ENCODE results near the gene SPOP.

Gene SPOP

DNA sequence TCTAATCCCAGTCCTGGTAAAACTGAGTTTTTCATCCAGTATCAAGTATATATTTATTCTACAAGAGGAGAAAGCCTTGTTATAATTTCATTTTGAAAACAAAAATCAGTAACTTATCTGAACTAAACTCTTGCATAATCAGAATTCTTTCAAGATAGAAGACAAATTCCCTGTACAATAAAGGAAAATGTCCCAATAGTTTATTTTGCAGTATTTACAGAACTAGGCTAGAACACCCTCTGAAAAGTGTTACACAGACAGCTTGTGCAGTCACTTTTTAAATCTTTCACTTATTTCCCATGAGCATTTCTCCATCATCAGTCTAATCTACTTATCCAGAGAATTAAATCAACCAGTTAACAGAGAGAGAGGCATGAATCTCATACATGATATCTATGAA lies 48.5 kb downstream of the SPOP start:
- no peak for DNase-seq
- H3K27me3 ChIP-seq (replicated peaks), result no peaks in the 10 kb centered on the region
- no peak overlapping the region for H3K4me3 ChIP-seq (ENCODE audit: low read depth, low read length)
- TF ChIP-seq, protein P1, sequence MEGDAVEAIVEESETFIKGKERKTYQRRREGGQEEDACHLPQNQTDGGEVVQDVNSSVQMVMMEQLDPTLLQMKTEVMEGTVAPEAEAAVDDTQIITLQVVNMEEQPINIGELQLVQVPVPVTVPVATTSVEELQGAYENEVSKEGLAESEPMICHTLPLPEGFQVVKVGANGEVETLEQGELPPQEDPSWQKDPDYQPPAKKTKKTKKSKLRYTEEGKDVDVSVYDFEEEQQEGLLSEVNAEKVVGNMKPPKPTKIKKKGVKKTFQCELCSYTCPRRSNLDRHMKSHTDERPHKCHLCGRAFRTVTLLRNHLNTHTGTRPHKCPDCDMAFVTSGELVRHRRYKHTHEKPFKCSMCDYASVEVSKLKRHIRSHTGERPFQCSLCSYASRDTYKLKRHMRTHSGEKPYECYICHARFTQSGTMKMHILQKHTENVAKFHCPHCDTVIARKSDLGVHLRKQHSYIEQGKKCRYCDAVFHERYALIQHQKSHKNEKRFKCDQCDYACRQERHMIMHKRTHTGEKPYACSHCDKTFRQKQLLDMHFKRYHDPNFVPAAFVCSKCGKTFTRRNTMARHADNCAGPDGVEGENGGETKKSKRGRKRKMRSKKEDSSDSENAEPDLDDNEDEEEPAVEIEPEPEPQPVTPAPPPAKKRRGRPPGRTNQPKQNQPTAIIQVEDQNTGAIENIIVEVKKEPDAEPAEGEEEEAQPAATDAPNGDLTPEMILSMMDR (IDR thresholded peaks at IDR 0.05; ENCODE audit: low read depth, low read length, missing control alignments), result no peak
- in situ Hi-C loops (cut with HindIII; ENCODE audit: low pct_ligation_motif_present, low sequenced_read_pairs), result no loop called here
- no peak overlapping the region for H3K27ac ChIP-seq
- H3K36me3 ChIP-seq (replicated peaks), result no peaks in the 10 kb centered on the region

DNA sequence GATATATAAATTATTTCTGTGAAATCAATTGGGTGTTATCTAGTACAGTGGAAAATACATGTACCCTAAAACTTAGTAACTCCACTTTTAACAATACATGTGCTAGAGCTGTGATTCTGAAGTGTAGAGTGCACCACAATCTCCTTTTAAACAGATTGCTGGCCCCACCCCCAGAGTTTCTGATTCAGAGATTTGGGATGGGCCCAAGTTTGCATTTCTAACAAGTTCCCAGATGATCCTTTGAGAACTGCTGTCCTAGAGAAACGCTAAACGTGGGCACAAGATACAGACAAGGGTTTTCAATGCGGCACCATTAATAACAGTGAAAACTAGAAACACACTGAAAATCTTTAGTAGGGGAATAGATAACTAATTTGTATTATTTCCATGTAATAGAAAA lies 53.0 kb downstream of the SPOP start:
- Histone ChIP-seq H3K4me3 (ENCODE audit: low read depth, low read length) (no peak overlapping the region), H3K27me3 (replicated peaks) (no peaks in the 10 kb centered on the region), H3K36me3 (replicated peaks) (peaks cover 14% of the 10 kb centered on the region), H3K27ac (no peak overlapping the region)
- TF ChIP-seq, protein P1 (IDR thresholded peaks at IDR 0.05; ENCODE audit: low read depth, low read length, missing control alignments), result no peak
- in situ Hi-C loops (cut with HindIII; ENCODE audit: low pct_ligation_motif_present, low sequenced_read_pairs), result no loop called here
- DNase-seq, result peak; percentile 25

DNA sequence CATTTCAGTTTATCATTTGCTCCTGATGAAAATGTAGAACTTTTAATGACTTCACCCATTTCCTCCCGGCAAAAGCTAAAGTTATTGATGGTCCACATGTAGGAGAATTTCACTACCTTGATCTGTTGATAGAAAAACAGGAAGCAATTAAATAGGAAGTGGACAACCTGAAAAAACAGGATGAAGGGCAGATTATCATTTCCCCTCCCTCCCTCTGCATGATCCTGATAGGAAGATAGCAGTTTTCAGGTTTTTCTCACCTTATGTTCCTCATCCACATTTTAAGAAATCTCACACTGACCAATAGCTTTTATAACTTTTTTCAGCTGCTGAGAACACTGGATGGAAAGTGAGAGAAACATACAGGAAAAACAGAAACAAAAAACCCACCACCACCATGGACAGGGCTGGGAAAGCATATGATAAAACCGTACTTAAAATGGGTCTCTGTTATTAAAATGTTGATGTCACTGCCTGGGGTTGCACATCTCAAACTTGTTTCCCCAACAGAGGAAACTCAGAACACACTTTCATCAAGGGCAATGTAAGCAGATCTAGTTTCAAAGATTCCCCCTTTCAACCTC lies 55.9 kb downstream of the SPOP start:
- Histone ChIP-seq H3K27ac (no peak overlapping the region), H3K4me3 (ENCODE audit: low read depth, low read length) (no peak overlapping the region), H3K36me3 (replicated peaks) (peaks cover 34% of the 10 kb centered on the region), H3K27me3 (replicated peaks) (no peaks in the 10 kb centered on the region)
- TF ChIP-seq, protein P1 (IDR thresholded peaks at IDR 0.05; ENCODE audit: low read depth, low read length, missing control alignments), result no peak
- in situ Hi-C loops (cut with HindIII; ENCODE audit: low pct_ligation_motif_present, low sequenced_read_pairs), result no loop called here
- DNase-seq, result no peak

DNA sequence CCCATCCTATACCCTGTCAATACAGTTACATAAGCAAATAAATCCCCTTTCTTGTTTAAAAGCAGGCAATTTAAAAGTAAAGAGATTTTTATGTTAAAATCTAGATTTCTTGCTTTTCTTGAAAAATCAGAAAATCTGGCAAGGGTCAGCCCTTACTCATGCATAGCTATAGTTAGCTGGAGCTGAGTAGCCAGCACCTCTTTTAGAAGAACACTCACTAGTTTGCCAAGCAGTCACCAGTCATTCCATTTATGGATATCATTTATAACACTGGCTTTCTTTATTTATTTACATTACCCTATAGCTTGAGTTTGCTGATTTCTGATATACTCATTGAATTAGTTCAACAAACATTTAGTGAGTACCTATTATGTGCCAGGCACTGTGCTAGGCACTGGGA lies 56.5 kb downstream of the SPOP start:
- H3K27ac ChIP-seq, result no peak overlapping the region
- in situ Hi-C loops (cut with HindIII; ENCODE audit: low pct_ligation_motif_present, low sequenced_read_pairs), result no loop called here
- DNase-seq, result no peak
- TF ChIP-seq, protein P1 (IDR thresholded peaks at IDR 0.05; ENCODE audit: low read depth, low read length, missing control alignments), result no peak
- H3K4me3 ChIP-seq (ENCODE audit: low read depth, low read length), result no peak overlapping the region
- no peaks in the 10 kb centered on the region for H3K27me3 ChIP-seq (replicated peaks)
- H3K36me3 ChIP-seq (replicated peaks), result peaks cover 37% of the 10 kb centered on the region

DNA sequence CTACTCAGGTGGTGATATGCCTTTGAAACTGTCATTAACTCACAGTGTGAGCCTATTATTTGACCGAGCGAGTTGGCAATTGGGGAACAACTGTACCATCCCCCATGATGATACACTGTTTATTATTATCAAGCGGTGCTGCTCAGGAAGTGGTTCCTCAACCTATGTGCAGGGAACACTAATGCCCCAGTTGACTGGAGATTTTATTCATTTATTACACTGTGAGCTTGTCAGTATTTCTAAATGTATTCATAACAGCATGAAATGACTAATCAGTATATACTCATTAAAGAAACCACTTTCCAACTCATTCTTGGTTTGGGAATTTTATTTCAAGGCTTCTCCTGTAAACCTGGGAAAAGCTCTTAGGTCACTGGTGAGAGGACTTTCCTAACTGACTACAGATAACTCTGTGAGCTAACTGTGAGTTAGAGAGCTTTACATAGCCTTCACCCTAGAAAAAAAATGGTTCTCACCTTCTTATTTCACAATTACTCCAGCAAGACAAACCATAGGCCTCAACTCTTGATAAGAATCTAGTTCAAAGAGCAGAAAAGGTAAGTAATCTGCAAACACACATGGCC lies 59.8 kb downstream of the SPOP start:
- H3K36me3 ChIP-seq (replicated peaks), result peaks cover 42% of the 10 kb centered on the region
- in situ Hi-C loops (cut with HindIII; ENCODE audit: low pct_ligation_motif_present, low sequenced_read_pairs), result no loop called here
- no peaks in the 10 kb centered on the region for H3K27me3 ChIP-seq (replicated peaks)
- no peak overlapping the region for H3K27ac ChIP-seq
- H3K4me3 ChIP-seq (ENCODE audit: low read depth, low read length), result no peak overlapping the region
- no peak for DNase-seq
- TF ChIP-seq, protein P1 (IDR thresholded peaks at IDR 0.05; ENCODE audit: low read depth, low read length, missing control alignments), result no peak
